ENCODE data around the gene GNG7.
"Not testable (repeated sequence)": the region's sequence is repeated elsewhere in the genome, so short reads cannot be mapped to it uniquely, and the experiment has no call there.

Gene GNG7

GRCh38 chr19:2646866-2647535 lies 55.5 kb downstream of the GNG7 start:
- Histone ChIP-seq H3K4me1 (ENCODE audit: insufficient read depth, poor library complexity, severe bottlenecking) (no peaks in the 10 kb centered on the region), H3K27me3 (ENCODE audit: insufficient read depth, poor library complexity, severe bottlenecking) (no peaks in the 10 kb centered on the region), H3K36me3 (ENCODE audit: low read depth) (no peaks in the 10 kb centered on the region), H3K4me3 (ENCODE audit: severe bottlenecking) (no peak overlapping the region), H3K27ac (ENCODE audit: poor library complexity, severe bottlenecking) (no peak overlapping the region), H3K9me3 (ENCODE audit: severe bottlenecking) (no peaks in the 10 kb centered on the region)
- no peak for TF ChIP-seq CTCF (IDR thresholded peaks at IDR 0.05; ENCODE audit: poor library complexity, severe bottlenecking)
- DNase-seq (ENCODE audit: low spot score) (no peak), ATAC-seq (ENCODE audit: low read depth) (no peak)

- no peaks in the 10 kb centered on the region for H3K36me3 ChIP-seq (ENCODE audit: low read depth)
- H3K27me3 ChIP-seq (ENCODE audit: insufficient read depth, poor library complexity, severe bottlenecking), result no peaks in the 10 kb centered on the region
- no peaks in the 10 kb centered on the region for H3K9me3 ChIP-seq (ENCODE audit: severe bottlenecking)
- DNase-seq (ENCODE audit: low spot score), result no peak
- H3K4me1 ChIP-seq (ENCODE audit: insufficient read depth, poor library complexity, severe bottlenecking), result no peaks in the 10 kb centered on the region
- H3K27ac ChIP-seq (ENCODE audit: poor library complexity, severe bottlenecking), result no peak overlapping the region
- TF ChIP-seq CTCF (IDR thresholded peaks at IDR 0.05; ENCODE audit: poor library complexity, severe bottlenecking), result no peak
- ATAC-seq (ENCODE audit: low read depth), result no peak
- H3K4me3 ChIP-seq (ENCODE audit: severe bottlenecking), result no peak overlapping the region
These were observed 56.7 kb downstream of the GNG7 start for GRCh38 chr19:2645826-2646225.

GRCh38 chr19:2643123-2643737 lies 59.3 kb downstream of the GNG7 start:
- not testable (repeated sequence) for H3K9me3 ChIP-seq (ENCODE audit: severe bottlenecking); H3K27ac ChIP-seq (ENCODE audit: poor library complexity, severe bottlenecking); DNase-seq (ENCODE audit: low spot score); H3K27me3 ChIP-seq (ENCODE audit: insufficient read depth, poor library complexity, severe bottlenecking); H3K36me3 ChIP-seq (ENCODE audit: low read depth); H3K4me1 ChIP-seq (ENCODE audit: insufficient read depth, poor library complexity, severe bottlenecking); H3K4me3 ChIP-seq (ENCODE audit: severe bottlenecking); ATAC-seq (ENCODE audit: low read depth)

GRCh38 chr19:2641332-2641698 lies 61.2 kb downstream of the GNG7 start:
- Histone ChIP-seq H3K27ac (ENCODE audit: poor library complexity, severe bottlenecking) (no peak overlapping the region), H3K9me3 (ENCODE audit: severe bottlenecking) (no peaks in the 10 kb centered on the region), H3K27me3 (ENCODE audit: insufficient read depth, poor library complexity, severe bottlenecking) (no peaks in the 10 kb centered on the region), H3K36me3 (ENCODE audit: low read depth) (no peaks in the 10 kb centered on the region), H3K4me1 (ENCODE audit: insufficient read depth, poor library complexity, severe bottlenecking) (no peaks in the 10 kb centered on the region), H3K4me3 (ENCODE audit: severe bottlenecking) (no peak overlapping the region)
- DNase-seq (ENCODE audit: low spot score) (no peak), ATAC-seq (ENCODE audit: low read depth) (no peak)
- TF ChIP-seq CTCF (IDR thresholded peaks at IDR 0.05; ENCODE audit: poor library complexity, severe bottlenecking), result no peak

- Histone ChIP-seq H3K9me3 (ENCODE audit: severe bottlenecking) (no peaks in the 10 kb centered on the region), H3K36me3 (ENCODE audit: low read depth) (no peaks in the 10 kb centered on the region), H3K4me3 (ENCODE audit: severe bottlenecking) (no peak overlapping the region), H3K27me3 (ENCODE audit: insufficient read depth, poor library complexity, severe bottlenecking) (no peaks in the 10 kb centered on the region), H3K4me1 (ENCODE audit: insufficient read depth, poor library complexity, severe bottlenecking) (no peaks in the 10 kb centered on the region), H3K27ac (ENCODE audit: poor library complexity, severe bottlenecking) (no peak overlapping the region)
- no peak for DNase-seq (ENCODE audit: low spot score)
- no peak for ATAC-seq (ENCODE audit: low read depth)
- no peak for TF ChIP-seq CTCF (IDR thresholded peaks at IDR 0.05; ENCODE audit: poor library complexity, severe bottlenecking)
These were observed 61.7 kb downstream of the GNG7 start for GRCh38 chr19:2640563-2641331.
